Measurements from ENCODE around the gene CCDC14.

The CCDC14 gene

DNA sequence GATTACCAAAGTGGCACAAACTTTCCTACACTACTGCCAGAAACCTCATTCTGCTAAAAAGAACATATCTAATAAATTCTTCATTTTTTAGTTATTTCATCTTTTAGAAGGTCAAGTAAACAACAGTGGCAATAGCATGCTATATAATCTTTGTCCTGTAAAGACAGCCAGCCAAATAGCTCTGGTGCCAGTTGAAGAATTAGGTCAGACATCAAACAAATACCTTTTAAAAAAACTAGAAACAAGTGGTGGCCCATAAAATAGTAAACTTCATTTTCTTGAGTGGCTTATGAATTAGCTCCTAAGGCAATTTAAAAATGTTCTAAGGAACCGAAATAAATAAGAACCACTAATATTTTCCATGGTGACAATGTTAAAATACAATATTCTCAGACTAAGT is 19.5 kb downstream of the CCDC14 start:
- DNase-seq (ENCODE audit: insufficient read length, low spot score) = no peak
- no peak for FAIRE-seq
- TF ChIP-seq, protein P1, sequence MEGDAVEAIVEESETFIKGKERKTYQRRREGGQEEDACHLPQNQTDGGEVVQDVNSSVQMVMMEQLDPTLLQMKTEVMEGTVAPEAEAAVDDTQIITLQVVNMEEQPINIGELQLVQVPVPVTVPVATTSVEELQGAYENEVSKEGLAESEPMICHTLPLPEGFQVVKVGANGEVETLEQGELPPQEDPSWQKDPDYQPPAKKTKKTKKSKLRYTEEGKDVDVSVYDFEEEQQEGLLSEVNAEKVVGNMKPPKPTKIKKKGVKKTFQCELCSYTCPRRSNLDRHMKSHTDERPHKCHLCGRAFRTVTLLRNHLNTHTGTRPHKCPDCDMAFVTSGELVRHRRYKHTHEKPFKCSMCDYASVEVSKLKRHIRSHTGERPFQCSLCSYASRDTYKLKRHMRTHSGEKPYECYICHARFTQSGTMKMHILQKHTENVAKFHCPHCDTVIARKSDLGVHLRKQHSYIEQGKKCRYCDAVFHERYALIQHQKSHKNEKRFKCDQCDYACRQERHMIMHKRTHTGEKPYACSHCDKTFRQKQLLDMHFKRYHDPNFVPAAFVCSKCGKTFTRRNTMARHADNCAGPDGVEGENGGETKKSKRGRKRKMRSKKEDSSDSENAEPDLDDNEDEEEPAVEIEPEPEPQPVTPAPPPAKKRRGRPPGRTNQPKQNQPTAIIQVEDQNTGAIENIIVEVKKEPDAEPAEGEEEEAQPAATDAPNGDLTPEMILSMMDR (IDR thresholded peaks at IDR 0.05; ENCODE audit: insufficient read depth, missing control alignments) = no peak

DNA sequence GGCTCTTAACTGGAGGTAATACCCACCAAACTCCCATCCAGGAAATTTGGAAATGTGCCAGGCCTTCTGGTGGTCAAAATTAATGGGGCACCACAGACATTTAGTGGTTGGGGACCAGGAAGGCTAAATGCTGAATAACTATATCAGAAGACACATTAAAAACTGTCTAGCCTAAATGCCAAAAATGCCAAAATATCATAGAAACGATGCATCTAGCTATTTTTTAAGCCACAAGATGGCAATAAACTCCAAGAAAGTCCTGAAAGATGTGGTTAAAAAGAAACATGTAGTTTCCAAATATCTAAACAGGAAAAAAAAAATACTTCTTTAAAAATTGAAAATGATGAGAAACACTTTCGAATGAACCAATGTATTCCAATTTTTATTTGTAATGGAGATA is 19.9 kb downstream of the CCDC14 start:
- no peak for FAIRE-seq
- TF ChIP-seq, protein P1 (IDR thresholded peaks at IDR 0.05; ENCODE audit: insufficient read depth, missing control alignments) = peak; percentile 25
- DNase-seq (ENCODE audit: insufficient read length, low spot score) = no peak

DNA sequence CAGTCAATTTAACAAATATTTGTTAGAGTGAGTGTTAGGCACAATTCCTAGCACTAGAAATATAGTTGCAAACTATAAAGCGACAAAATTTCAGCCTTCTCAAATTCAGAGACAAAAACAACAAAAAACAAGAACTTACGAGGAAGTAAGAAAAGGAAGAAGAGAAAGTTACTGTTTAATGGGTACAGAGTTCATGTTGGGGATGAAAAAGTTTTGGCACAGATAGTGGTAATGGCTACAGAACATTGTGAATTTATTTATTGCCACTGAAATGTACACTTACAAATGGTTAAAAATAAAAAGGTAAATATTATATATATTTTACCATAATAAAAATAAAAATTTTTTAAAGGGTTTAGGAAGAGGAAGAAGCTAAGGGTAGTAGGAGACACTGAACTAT is 21.3 kb downstream of the CCDC14 start:
- TF ChIP-seq, protein P1 (IDR thresholded peaks at IDR 0.05; ENCODE audit: insufficient read depth, missing control alignments) = no peak
- FAIRE-seq (no peak), DNase-seq (ENCODE audit: insufficient read length, low spot score) (no peak)

DNA sequence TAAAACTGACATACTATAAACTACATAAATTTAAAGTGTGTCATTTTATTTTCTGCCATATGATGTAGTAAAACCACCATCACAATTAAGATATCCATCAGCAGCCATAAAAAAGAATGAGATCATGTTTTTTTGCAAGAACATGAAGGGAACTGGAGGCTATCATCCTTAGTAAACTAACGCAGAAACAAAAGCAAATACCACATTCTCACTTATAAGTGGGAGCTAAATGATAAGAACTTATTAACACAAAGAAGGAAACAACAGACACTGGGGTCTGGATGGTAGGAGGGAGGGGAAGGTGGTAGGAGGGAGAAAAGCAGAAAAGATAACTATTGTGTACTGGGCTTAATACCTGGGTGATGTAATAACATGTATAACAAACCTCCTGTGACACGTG is 24.6 kb downstream of the CCDC14 start:
- FAIRE-seq = peak; percentile 32
- TF ChIP-seq, protein P1 (IDR thresholded peaks at IDR 0.05; ENCODE audit: insufficient read depth, missing control alignments) = no peak

DNA sequence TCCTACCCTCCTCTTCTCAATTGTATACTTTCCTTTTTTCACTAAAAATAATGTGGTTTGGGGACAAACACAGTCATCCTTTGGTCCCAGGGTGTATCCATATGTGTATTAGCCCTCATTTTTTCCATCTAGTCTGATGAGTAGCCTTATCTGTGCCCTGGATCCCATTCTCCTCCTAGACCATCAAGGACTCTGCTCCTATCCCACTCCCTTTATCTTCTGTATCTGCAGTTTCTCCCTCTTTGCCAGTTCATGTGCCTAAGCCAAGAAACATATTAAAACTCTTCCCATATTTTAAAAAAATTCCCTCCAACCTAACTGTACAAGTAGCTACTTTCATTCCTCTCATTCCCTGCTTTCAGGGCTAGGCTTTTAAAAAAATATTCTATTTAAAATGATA is 25.2 kb downstream of the CCDC14 start:
- TF ChIP-seq, protein P1 (IDR thresholded peaks at IDR 0.05; ENCODE audit: insufficient read depth, missing control alignments) = no peak
- DNase-seq (ENCODE audit: insufficient read length, low spot score) = no peak
- no peak for FAIRE-seq

More for the DNA sequence above, 24.6 kb downstream of the CCDC14 start:
- no peak for DNase-seq (ENCODE audit: insufficient read length, low spot score)

DNA sequence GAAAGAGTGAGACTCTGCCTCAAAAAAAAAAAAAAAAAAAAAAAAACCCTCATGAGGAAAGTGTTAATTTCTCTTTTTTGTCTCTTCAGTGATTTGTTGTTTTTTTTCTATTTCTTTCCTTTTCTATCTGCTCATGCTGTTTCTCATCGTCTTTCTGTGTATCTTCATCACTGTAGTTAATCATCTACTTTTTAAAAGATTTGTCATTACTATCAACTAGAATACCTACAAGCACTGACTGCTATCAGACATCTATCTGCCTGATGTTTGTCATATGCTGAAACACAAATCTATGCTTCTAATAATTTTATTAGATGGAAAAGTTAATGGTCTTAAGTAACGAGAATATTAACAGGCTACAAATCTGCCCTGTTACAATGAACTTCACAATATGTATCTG is 26.8 kb downstream of the CCDC14 start:
- DNase-seq (ENCODE audit: insufficient read length, low spot score) (no peak), FAIRE-seq (peak; percentile 25)
- TF ChIP-seq, protein P1 (IDR thresholded peaks at IDR 0.05; ENCODE audit: insufficient read depth, missing control alignments) = no peak

DNA sequence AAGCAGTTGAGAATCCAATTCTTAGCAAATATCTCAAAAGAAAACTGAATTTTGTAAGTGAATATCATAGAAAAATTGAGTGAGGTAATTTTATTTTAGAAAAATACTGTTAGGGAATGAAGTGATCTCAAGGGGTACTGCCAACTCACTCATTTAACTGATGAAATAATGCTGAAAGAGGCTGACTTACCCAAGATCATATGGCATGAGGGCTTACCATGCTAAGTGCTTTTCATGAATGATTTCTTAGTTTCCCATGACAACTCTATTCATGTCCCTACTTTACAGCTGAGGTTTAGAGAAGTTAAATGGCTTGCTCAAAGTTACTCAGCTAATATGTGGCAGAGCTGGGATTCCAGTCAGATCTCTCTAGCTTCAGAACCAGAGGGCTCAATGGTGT is 30.6 kb downstream of the CCDC14 start:
- no peak for DNase-seq (ENCODE audit: insufficient read length, low spot score)
- TF ChIP-seq, protein P1 (IDR thresholded peaks at IDR 0.05; ENCODE audit: insufficient read depth, missing control alignments) = no peak
- no peak for FAIRE-seq

Measured in D721Med (cell line).